HepG2 (cell line): ENCODE measurements around the gene AEBP1. TPM values are rescaled to one million over a fixed set of nuclear protein-coding genes. Genes with fewer than 3 reads are reported as not detected.

ENCODE experiments used
- DPF2 ChIP-seq: sonication (generic); formaldehyde crosslinking; IDR thresholded peaks from 2 replicates; pipeline ENCODE4 v1.4.0; 2020; ENCODE audit warnings: mild to moderate bottlenecking, low read depth, missing genetic modification reagents, borderline replicate concordance
- FOXO1 ChIP-seq: sonication (generic); formaldehyde crosslinking; IDR thresholded peaks from 2 replicates; pipeline ENCODE4 v1.4.0; 2020; ENCODE audit warnings: missing genetic modification reagents
- NCOA1 ChIP-seq: sonication (generic); formaldehyde crosslinking; IDR thresholded peaks from 2 replicates; pipeline ENCODE4 v1.9.0; 2021; ENCODE audit warnings: missing genetic modification reagents
- NFKB2 ChIP-seq: sonication (generic); formaldehyde crosslinking; IDR thresholded peaks from 2 replicates; pipeline ENCODE4 v1.4.0; 2020; ENCODE audit warnings: missing genetic modification reagents, borderline replicate concordance
- PHF20 ChIP-seq: sonication (generic); formaldehyde crosslinking; IDR thresholded peaks from 2 replicates; pipeline ENCODE4 v1.5.0; 2020; ENCODE audit warnings: mild to moderate bottlenecking, missing genetic modification reagents
- SNAPC2 ChIP-seq: sonication (generic); formaldehyde crosslinking; IDR thresholded peaks from 2 replicates; pipeline ENCODE4 v1.8.1; 2022; ENCODE audit warnings: mild to moderate bottlenecking, missing genetic modification reagents
- SRSF4 ChIP-seq: fragments of 200-400 bp; formaldehyde crosslinking; IDR thresholded peaks from one replicate; pipeline ENCODE4 v1.6.1; 2018; ENCODE audit warnings: mild to moderate bottlenecking, low read depth, low read length, moderate library complexity; ENCODE audit not compliant: poor library complexity, severe bottlenecking
- THAP9 ChIP-seq: sonication (generic); formaldehyde crosslinking; IDR thresholded peaks from 2 replicates; pipeline ENCODE4; 2020; ENCODE audit warnings: missing genetic modification reagents, mild to moderate bottlenecking, borderline replicate concordance
- YY1 ChIP-seq: IDR thresholded peaks from 2 replicates; pipeline ENCODE4 v1.6.1; 2011; ENCODE audit warnings: low read length, low read depth, moderate library complexity, mild to moderate bottlenecking; ENCODE audit not compliant: insufficient read depth, insufficient replicate concordance
- ZGPAT ChIP-seq: IDR thresholded peaks from 2 replicates; pipeline ENCODE4 v1.6.1; 2016; ENCODE audit warnings: mild to moderate bottlenecking
- ZNF33B ChIP-seq: sonication (generic); formaldehyde crosslinking; IDR thresholded peaks from 2 replicates; pipeline ENCODE4 v1.5.1; 2020; ENCODE audit warnings: mild to moderate bottlenecking, missing genetic modification reagents
- ZNF609 ChIP-seq: sonication (generic); formaldehyde crosslinking; IDR thresholded peaks from 2 replicates; pipeline ENCODE4 v1.4.0; 2020; ENCODE audit warnings: mild to moderate bottlenecking, missing genetic modification reagents, borderline replicate concordance
- ZNF687 ChIP-seq: sonication (generic); formaldehyde crosslinking; IDR thresholded peaks from 2 replicates; pipeline ENCODE4 v1.5.1; 2020; ENCODE audit warnings: mild to moderate bottlenecking, missing genetic modification reagents, moderate library complexity
- ZNF839 ChIP-seq: sonication (generic); formaldehyde crosslinking; IDR thresholded peaks from 2 replicates; pipeline ENCODE4 v1.4.0; 2020; ENCODE audit warnings: missing genetic modification reagents, mild to moderate bottlenecking, borderline replicate concordance
- polyA plus RNA-seq, 8 experiments: library from polyadenylated mRNA; depleted of rRNA in 3 of 8; stranded (reverse) in 7 of 8; unstranded in 1 of 8; fragments of >200 nt; fragmentation: Illumina TruSeq in 4 of 8; extraction: Trizol in 4 of 8; gene quantifications; 2 replicates each; pipeline versions ENCODE4 v1.2.1 to v1.2.3, GENCODE V29; 2011 to 2016; ENCODE audit warnings: low read depth in 4 of 8, missing spikeins in 1 of 8, mixed read lengths in 1 of 8; ENCODE audit not compliant: insufficient read depth in 1 of 8
- total RNA-seq, 5 experiments: library from RNA; depleted of rRNA; stranded (reverse); fragments of >200 nt; fragmentation: Illumina TruSeq; extraction: Trizol; gene quantifications; 2 replicates each; pipeline ENCODE4 v1.2.3, GENCODE V29; 2016; ENCODE audit warnings: low read depth in 1 of 5

Gene AEBP1
- total and polyA plus RNA-seq, 2 of the 13 experiments (the other 11 are each of a cell fraction or from before 2014, with no cell fraction given): 0.22 to 0.55 TPM

- no peak for TF ChIP-seq ZNF609 (CRISPR knock-in tag)
- TF ChIP-seq ZGPAT (CRISPR knock-in tag): peak; percentile 32; the same call in 1 of the 2 replicates
- no peak for TF ChIP-seq ZNF33B (CRISPR knock-in tag)
- TF ChIP-seq NFKB2 (CRISPR knock-in tag): peak; percentile 65; the same call in 1 of the 2 replicates
- TF ChIP-seq DPF2 (CRISPR knock-in tag): no peak
- TF ChIP-seq ZNF687 (CRISPR knock-in tag): peak; percentile 89
- no peak for TF ChIP-seq SRSF4
- TF ChIP-seq PHF20 (CRISPR knock-in tag): no peak; the same call in 1 of the 2 replicates
- TF ChIP-seq FOXO1 (CRISPR knock-in tag): no peak
- TF ChIP-seq ZNF839 (CRISPR knock-in tag): no peak
- TF ChIP-seq THAP9: no peak
- TF ChIP-seq YY1: no peak
- TF ChIP-seq NCOA1 (CRISPR knock-in tag): no peak
- no peak for TF ChIP-seq SNAPC2 (CRISPR knock-in tag)
Observed at GRCh38 chr7:44087911-44088838, 16.0 kb upstream of the AEBP1 start (continued).
